ENCODE results near the gene LAG3.

Gene LAG3

GRCh38 chr12:6786416-6787094 is 14.2 kb downstream of the LAG3 start:
- Mint-ChIP-seq H3K4me3 (no peak overlapping the region), H3K27ac (peak overlapping the region in 2 of 3 experiments; percentile 61 to 75), H3K9me3 (no peaks in the 10 kb centered on the region), H3K36me3 (ENCODE audit: low read depth) (no peaks in the 10 kb centered on the region), H3K27me3 (ENCODE audit: low read depth) (peaks cover 3% of the 10 kb centered on the region), H3K4me1 (peaks cover 13% of the 10 kb centered on the region)
- TF ChIP-seq CTCF (IDR thresholded peaks at IDR 0.05; ENCODE audit: unreplicated experiment in 3 of 3) = no peak

DNA sequence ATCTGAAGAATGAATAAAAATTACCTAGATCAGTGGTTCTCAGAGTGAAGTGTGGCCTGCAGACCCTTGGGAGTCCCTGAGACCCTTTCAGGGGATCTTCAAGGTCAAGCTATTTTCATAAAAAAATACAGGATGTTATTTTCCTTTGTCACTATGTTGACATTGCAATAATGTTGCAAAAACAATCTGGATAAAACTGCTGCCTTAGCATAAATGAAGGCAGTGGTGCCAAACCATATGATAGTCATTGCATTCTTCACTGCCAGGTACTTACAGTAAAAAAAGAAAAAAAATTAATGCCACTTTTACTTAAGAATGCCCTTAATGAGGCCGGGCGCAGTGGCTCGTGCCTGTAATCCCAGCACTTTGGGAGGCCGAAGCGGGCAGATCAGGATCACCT is 15.0 kb downstream of the LAG3 start:
- Mint-ChIP-seq H3K9me3 (no peaks in the 10 kb centered on the region), H3K27ac (peak overlapping the region in 2 of 3 experiments; percentile 61 to 75), H3K36me3 (ENCODE audit: low read depth) (no peaks in the 10 kb centered on the region), H3K27me3 (ENCODE audit: low read depth) (peaks cover 3% of the 10 kb centered on the region), H3K4me3 (no peak overlapping the region), H3K4me1 (peaks cover 16% of the 10 kb centered on the region)
- no peak for TF ChIP-seq CTCF (IDR thresholded peaks at IDR 0.05; ENCODE audit: unreplicated experiment in 3 of 3)

- Mint-ChIP-seq H3K27me3 (ENCODE audit: low read depth) (peaks cover 3% of the 10 kb centered on the region), H3K27ac (peak within 1 kb of the TSS; percentile 33 to 44 (median 39))
- TF ChIP-seq CTCF (IDR thresholded peaks at IDR 0.05; ENCODE audit: unreplicated experiment in 3 of 3) = no peak
Observed at GRCh38 chr12:6788972-6789924, 16.9 kb downstream of the LAG3 start, which contains the start of gene CD4. TSS of gene CD4 (plus strand) at chr12:6789528. CDS start at chr12:6800139, 10,611 bp downstream.

DNA sequence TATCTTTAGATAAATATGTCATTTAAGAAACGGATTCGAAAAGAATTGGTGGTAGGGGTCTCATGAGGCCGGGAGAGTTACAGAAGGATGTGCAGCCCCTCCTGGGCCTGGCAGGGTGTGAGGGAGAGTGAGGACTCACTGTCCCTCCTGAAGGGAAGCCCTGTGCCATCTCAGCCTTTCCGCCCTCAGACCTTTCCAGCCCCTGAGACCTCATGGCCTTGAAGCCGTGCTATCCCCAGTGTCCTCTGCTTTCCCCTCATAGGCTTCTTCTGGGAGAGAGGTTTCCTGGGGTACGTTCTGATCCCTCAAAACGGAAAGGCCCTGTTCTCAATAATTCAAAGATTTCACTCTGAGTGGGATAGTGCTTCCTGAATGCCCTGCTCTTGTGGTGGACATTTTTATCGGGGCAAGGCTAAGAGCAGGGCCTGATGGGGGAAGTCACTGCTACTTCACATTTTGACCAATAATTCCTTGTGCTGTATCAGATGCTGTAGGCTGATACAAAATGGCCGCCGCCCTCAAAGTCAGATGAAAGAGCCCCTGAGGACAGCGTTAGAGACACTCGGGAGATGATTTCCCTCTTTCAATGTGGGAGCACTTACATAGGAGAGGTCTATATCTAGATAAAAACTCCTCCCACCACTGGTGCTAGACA is 18.3 kb downstream of the LAG3 start:
- Mint-ChIP-seq H3K4me3 (peak overlapping the region in 1 of 3 experiments; percentile 22), H3K4me1 (peaks cover 25% of the 10 kb centered on the region), H3K9me3 (no peaks in the 10 kb centered on the region), H3K36me3 (ENCODE audit: low read depth) (no peaks in the 10 kb centered on the region), H3K27ac (peak overlapping the region; percentile 39 to 67 (median 44)), H3K27me3 (ENCODE audit: low read depth) (no peaks in the 10 kb centered on the region)
- TF ChIP-seq CTCF (IDR thresholded peaks at IDR 0.05; ENCODE audit: unreplicated experiment in 3 of 3) = no peak

More at GRCh38 chr12:6788972-6789924, 16.9 kb downstream of the LAG3 start, which contains the start of gene CD4:
- Mint-ChIP-seq H3K4me3 (peak within 1 kb of the TSS in 2 of 3 experiments; percentile 19 to 52), H3K36me3 (ENCODE audit: low read depth) (no peaks in the 10 kb centered on the region), H3K9me3 (no peaks in the 10 kb centered on the region), H3K4me1 (peaks cover 25% of the 10 kb centered on the region)

GRCh38 chr12:6791931-6792520 is 19.7 kb downstream of the LAG3 start:
- peak overlapping the region; percentile 96 to 98 (median 97) for H3K27ac Mint-ChIP-seq
- H3K4me3 Mint-ChIP-seq = peak overlapping the region; percentile 60 to 69 (median 65)
- H3K9me3 Mint-ChIP-seq = no peaks in the 10 kb centered on the region
- H3K4me1 Mint-ChIP-seq = peaks cover 25% of the 10 kb centered on the region
- no peak for TF ChIP-seq CTCF (IDR thresholded peaks at IDR 0.05; ENCODE audit: unreplicated experiment in 3 of 3)
- H3K27me3 Mint-ChIP-seq (ENCODE audit: low read depth) = no peaks in the 10 kb centered on the region
- H3K36me3 Mint-ChIP-seq (ENCODE audit: low read depth) = no peaks in the 10 kb centered on the region
